HG03520 (cell line): Measurements from ENCODE around the gene IGHMBP2.

Source experiments
- ATAC-seq: cut with Tn5 transposase; IDR thresholded peaks from one replicate; pipeline ENCODE4 v1.9.1; 2021; ENCODE audit warnings: mild to moderate bottlenecking, moderate library complexity; ENCODE audit not compliant: unreplicated experiment

IGHMBP2 gene

GRCh38 chr11:68978626-68978930 is 74.9 kb downstream of the IGHMBP2 start:
- no peak for ATAC-seq

- ATAC-seq, result no peak
Observed at GRCh38 chr11:68978931-68979594, 75.4 kb downstream of the IGHMBP2 start.

- no peak for ATAC-seq
Observed at GRCh38 chr11:68979931-68980775, 76.5 kb downstream of the IGHMBP2 start.

- no peak for ATAC-seq
Observed at GRCh38 chr11:68980776-68981065, 77.0 kb downstream of the IGHMBP2 start, which contains the start of gene MRGPRD. TSS of gene MRGPRD (minus strand) at chr11:68980986. CDS start at chr11:68980986, 0 bp downstream.

- no peak for ATAC-seq
Observed at GRCh38 chr11:68982134-68982533, 78.4 kb downstream of the IGHMBP2 start.

GRCh38 chr11:68983801-68984200 is 80.1 kb downstream of the IGHMBP2 start:
- ATAC-seq, result no peak

- no peak for ATAC-seq
Observed at GRCh38 chr11:68987211-68987610, 83.5 kb downstream of the IGHMBP2 start.

- ATAC-seq, result no peak
Observed at GRCh38 chr11:68988491-68988890, 84.8 kb downstream of the IGHMBP2 start.
